HUDEP-2 (cell line): ENCODE data around the gene APOLD1.
"Not testable (repeated sequence)": the region's sequence is repeated elsewhere in the genome, so short reads cannot be mapped to it uniquely, and the experiment has no call there.

Experiments used
- DNase-seq, 76 experiments: peaks; one replicate each; lab custom pipeline; 2025; ENCODE audit not compliant: unreplicated experiment in 76 of 76; lab: John Stamatoyannopoulos, UW

The APOLD1 gene

GRCh38 chr12:12806784-12807516 lies 21.5 kb downstream of the APOLD1 start:
- DNase-seq: peak in 8 of 76 experiments; percentile 2 to 20 (median 5)

- not testable (repeated sequence) for DNase-seq
Measured at GRCh38 chr12:12807517-12807903, 22.1 kb downstream of the APOLD1 start.

- DNase-seq: no peak
Measured at GRCh38 chr12:12807970-12808702, 22.7 kb downstream of the APOLD1 start.

GRCh38 chr12:12810553-12811021 lies 25.1 kb downstream of the APOLD1 start:
- peak in 2 of 76 experiments; percentile 15 to 27 for DNase-seq

GRCh38 chr12:12811343-12811742 lies 25.9 kb downstream of the APOLD1 start:
- no peak for DNase-seq

- no peak for DNase-seq
Measured at GRCh38 chr12:12812174-12812573, 26.7 kb downstream of the APOLD1 start.

- DNase-seq: no peak
Measured at GRCh38 chr12:12812618-12813119, 27.2 kb downstream of the APOLD1 start.

- peak in 75 of 76 experiments; percentile 18 to 95 (median 88) for DNase-seq
Measured at GRCh38 chr12:12813120-12814101, 28.0 kb downstream of the APOLD1 start, which contains the start of gene DDX47. DDX47 (plus strand) TSS chr12:12813346; CDS start chr12:12813368, 22 bp downstream.

GRCh38 chr12:12817616-12818015 lies 32.2 kb downstream of the APOLD1 start:
- DNase-seq: no peak

GRCh38 chr12:12818701-12819100 lies 33.2 kb downstream of the APOLD1 start:
- DNase-seq: no peak

GRCh38 chr12:12819221-12819620 lies 33.8 kb downstream of the APOLD1 start:
- no peak for DNase-seq

- peak in 1 of 76 experiments; percentile 14 for DNase-seq
Measured at GRCh38 chr12:12819752-12820311, 34.4 kb downstream of the APOLD1 start.

- not testable (repeated sequence) for DNase-seq
Measured at GRCh38 chr12:12820376-12820775, 34.9 kb downstream of the APOLD1 start.

GRCh38 chr12:12821975-12822374 lies 36.5 kb downstream of the APOLD1 start:
- DNase-seq: no peak

- no peak for DNase-seq
Measured at GRCh38 chr12:12822886-12823285, 37.4 kb downstream of the APOLD1 start.

- no peak for DNase-seq
Measured at GRCh38 chr12:12823300-12823699, 37.8 kb downstream of the APOLD1 start.

GRCh38 chr12:12823811-12824210 lies 38.4 kb downstream of the APOLD1 start:
- DNase-seq: no peak

- no peak for DNase-seq
Measured at GRCh38 chr12:12835378-12836146, 50.1 kb downstream of the APOLD1 start.

- DNase-seq: no peak
Measured at GRCh38 chr12:12836571-12836970, 51.1 kb downstream of the APOLD1 start.
